ENCODE data around the gene NPSR1. TPM values are rescaled to one million over a fixed set of nuclear protein-coding genes. Genes with fewer than 3 reads are reported as not detected.

Gene NPSR1
- total RNA-seq, 1 donor from 2014 or later, result not detected

- no peaks in the 10 kb centered on the region for H3K4me1 ChIP-seq
- H3K27ac ChIP-seq, result no peak overlapping the region
- H3K9me3 ChIP-seq, result no peaks in the 10 kb centered on the region
- no peak for DNase-seq (ENCODE audit: low spot score in 2 of 2)
- TF ChIP-seq, protein P1, sequence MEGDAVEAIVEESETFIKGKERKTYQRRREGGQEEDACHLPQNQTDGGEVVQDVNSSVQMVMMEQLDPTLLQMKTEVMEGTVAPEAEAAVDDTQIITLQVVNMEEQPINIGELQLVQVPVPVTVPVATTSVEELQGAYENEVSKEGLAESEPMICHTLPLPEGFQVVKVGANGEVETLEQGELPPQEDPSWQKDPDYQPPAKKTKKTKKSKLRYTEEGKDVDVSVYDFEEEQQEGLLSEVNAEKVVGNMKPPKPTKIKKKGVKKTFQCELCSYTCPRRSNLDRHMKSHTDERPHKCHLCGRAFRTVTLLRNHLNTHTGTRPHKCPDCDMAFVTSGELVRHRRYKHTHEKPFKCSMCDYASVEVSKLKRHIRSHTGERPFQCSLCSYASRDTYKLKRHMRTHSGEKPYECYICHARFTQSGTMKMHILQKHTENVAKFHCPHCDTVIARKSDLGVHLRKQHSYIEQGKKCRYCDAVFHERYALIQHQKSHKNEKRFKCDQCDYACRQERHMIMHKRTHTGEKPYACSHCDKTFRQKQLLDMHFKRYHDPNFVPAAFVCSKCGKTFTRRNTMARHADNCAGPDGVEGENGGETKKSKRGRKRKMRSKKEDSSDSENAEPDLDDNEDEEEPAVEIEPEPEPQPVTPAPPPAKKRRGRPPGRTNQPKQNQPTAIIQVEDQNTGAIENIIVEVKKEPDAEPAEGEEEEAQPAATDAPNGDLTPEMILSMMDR (IDR thresholded peaks at IDR 0.05), result peak in 2 of 3 experiments; percentile 67 to 77
- no peak overlapping the region for H3K4me3 ChIP-seq
- intact Hi-C loops (cut with DNase I), result loop anchor here (5.0 kb wide), 1 partner anchor 714 kb away; no protein-coding TSS in a partner anchor
- no peaks in the 10 kb centered on the region for H3K36me3 ChIP-seq
- H3K27me3 ChIP-seq, result no peaks in the 10 kb centered on the region
Observed at GRCh38 chr7:34823650-34824258, 165.7 kb downstream of the NPSR1 start.

DNA sequence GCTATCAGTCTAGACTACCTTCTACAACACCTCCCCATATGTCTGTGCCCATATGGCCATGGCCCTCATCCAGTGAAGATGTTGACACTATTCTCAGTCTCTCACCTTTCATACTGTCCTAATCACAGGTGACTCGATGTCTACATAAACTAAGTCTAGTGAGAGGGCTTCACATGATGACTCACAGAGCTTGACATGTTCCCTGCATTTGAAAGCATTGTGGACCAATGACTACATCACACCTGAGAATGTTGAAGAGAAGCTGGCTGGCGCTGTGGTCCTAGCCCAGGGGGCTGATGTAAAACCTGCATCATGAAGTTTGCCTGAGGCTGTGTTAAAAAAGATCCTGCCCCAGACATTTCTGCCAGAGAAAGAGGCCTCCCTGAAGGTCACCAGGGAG is 167.2 kb downstream of the NPSR1 start:
- DNase-seq (ENCODE audit: low spot score in 2 of 2), result no peak
- TF ChIP-seq, protein P1 (IDR thresholded peaks at IDR 0.05), result no peak
- Histone ChIP-seq H3K9me3 (no peaks in the 10 kb centered on the region), H3K27ac (no peak overlapping the region), H3K4me3 (no peak overlapping the region), H3K4me1 (no peaks in the 10 kb centered on the region), H3K36me3 (no peaks in the 10 kb centered on the region), H3K27me3 (no peaks in the 10 kb centered on the region)
- intact Hi-C loops (cut with DNase I), result no loop called here

- DNase-seq (ENCODE audit: low spot score in 2 of 2), result no peak
- no peak overlapping the region for H3K27ac ChIP-seq
- intact Hi-C loops (cut with DNase I), result no loop called here
- H3K27me3 ChIP-seq, result no peaks in the 10 kb centered on the region
- H3K4me3 ChIP-seq, result no peak overlapping the region
- TF ChIP-seq, protein P1 (IDR thresholded peaks at IDR 0.05), result no peak
- no peaks in the 10 kb centered on the region for H3K4me1 ChIP-seq
- no peaks in the 10 kb centered on the region for H3K9me3 ChIP-seq
- no peaks in the 10 kb centered on the region for H3K36me3 ChIP-seq
Observed at GRCh38 chr7:34830390-34830789, 172.4 kb downstream of the NPSR1 start.

GRCh38 chr7:34831436-34831835 is 173.4 kb downstream of the NPSR1 start:
- intact Hi-C loops (cut with DNase I), result no loop called here
- DNase-seq (ENCODE audit: low spot score in 2 of 2), result no peak
- H3K4me3 ChIP-seq, result no peak overlapping the region
- TF ChIP-seq, protein P1 (IDR thresholded peaks at IDR 0.05), result no peak
- H3K36me3 ChIP-seq, result no peaks in the 10 kb centered on the region
- no peaks in the 10 kb centered on the region for H3K27me3 ChIP-seq
- no peak overlapping the region for H3K27ac ChIP-seq
- no peaks in the 10 kb centered on the region for H3K9me3 ChIP-seq
- no peaks in the 10 kb centered on the region for H3K4me1 ChIP-seq

DNA sequence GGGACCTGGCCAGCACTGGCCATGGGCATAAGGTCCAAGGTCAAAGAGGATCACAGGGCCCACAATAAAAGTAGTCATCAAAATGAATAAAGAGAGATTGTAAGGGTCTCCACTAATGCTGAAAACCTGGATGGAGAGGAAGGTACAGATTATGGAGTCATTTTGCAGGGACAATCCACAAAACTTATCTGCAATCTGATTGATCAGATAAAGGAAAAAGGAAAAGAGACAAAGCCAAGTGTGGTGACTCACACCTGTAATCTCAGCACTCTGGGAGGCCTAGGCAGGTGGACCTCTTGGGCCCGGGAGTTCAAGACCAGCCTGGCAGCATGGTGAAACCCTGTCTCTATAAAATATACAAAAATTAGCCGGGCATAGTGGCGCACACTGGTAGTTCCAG is 174.0 kb downstream of the NPSR1 start:
- TF ChIP-seq, protein P1 (IDR thresholded peaks at IDR 0.05), result no peak
- Histone ChIP-seq H3K4me3 (no peak overlapping the region), H3K9me3 (no peaks in the 10 kb centered on the region), H3K27me3 (no peaks in the 10 kb centered on the region), H3K27ac (no peak overlapping the region), H3K4me1 (no peaks in the 10 kb centered on the region), H3K36me3 (no peaks in the 10 kb centered on the region)
- intact Hi-C loops (cut with DNase I), result no loop called here
- no peak for DNase-seq (ENCODE audit: low spot score in 2 of 2)
